ENCODE results near the gene NRARP.
"Not testable (repeated sequence)": the region's sequence is repeated elsewhere in the genome, so short reads cannot be mapped to it uniquely, and the experiment has no call there.

Gene NRARP

DNA sequence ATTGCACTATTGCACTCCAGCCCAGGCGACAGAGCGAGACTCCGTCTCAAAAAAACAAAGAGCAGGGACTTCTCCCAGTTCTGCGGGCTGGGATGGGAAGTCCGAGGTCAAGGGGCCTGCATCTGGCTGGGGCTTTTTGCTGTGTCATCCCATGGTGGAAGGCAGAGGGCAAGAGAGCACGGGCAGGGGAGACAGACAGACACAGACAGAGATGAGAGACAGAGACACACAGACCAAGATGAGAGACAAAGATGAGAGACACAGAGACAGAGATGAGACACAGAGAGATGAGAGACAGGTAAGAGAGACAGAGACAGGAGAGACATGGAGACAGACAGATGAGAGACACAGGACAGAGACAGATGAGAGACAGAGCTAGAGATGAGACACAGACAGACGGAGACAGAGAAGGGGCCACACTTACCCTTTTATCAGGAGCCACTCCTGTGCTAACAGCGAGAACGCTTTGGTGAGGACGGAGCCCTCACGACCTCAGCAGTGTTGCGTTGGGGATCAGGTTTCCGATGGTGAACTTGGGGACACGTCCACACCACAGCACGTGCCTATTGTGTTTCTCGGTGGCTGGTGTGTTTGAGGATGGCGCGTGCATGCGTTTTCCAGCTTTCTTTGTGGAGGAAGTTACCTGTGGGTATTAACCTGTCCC lies 33.4 kb downstream of the NRARP start:
- no peak overlapping the region for H3K4me3 ChIP-seq (ENCODE audit: low read depth, low read length)
- no peak for DNase-seq (ENCODE audit: low read depth)

DNA sequence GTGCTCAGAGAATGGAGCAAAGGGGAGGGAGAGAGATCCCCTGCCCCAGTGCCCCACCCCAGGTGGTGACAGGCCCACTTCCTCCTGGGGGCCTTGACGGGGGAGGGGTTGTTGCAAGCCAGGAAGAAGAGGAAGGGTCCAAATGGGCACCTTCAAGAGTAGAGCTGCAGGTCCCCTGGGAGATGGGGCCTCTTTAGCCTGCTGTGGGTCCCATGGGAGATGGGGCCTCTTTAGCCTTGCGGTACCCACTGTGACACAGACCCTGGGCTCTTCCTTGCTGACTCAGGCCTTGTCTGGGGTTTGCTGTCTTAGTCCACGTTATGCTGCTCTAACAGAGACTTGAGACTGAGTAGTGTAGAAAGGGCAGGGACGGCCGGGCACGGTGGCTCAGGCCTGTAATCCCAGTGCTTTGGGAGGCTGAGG lies 34.1 kb downstream of the NRARP start:
- no peak overlapping the region for H3K4me3 ChIP-seq (ENCODE audit: low read depth, low read length)
- DNase-seq (ENCODE audit: low read depth): no peak

DNA sequence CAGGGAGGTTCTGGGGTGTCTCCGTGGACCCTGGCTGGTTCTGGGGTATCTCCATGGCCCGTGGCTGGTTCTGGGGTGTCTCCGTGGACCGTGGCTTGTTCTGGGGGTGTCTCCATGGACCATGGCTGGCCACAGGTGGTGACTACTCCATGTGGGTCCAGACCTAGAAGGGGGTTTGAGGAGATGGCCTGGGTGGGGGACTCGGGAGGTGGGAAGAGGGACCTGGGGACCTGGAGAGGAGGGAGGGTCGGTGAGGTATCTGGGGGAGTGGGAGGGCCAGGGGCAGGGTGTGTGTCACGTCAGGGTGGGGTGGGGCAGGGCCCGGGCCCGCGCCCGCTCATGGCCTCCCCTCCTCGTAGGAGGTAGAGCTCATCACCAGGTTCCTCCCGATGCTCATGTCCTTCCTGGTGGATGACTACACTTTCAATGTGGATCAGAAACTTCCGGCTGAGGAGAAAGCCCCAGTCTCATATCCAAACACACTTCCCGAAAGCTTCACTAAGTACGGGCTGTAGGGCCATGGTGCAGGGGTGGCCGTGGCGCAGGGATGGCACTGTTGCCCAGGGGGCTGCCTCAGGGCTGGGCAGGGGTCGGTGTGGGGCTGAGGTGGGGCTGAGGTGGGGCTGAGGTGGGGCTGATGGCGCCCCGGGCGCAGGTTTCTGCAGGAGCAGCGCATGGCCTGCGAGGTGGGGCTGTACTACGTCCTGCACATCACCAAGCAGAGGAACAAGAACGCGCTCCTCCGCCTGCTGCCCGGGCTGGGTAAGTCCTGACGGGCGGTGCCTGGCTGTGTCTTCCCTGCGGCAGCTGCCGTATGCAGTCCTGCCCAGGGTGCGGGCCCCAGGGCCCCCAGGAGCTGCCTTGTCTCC lies 35.3 kb downstream of the NRARP start:
- H3K4me3 ChIP-seq (ENCODE audit: low read depth, low read length): no peak overlapping the region

DNA sequence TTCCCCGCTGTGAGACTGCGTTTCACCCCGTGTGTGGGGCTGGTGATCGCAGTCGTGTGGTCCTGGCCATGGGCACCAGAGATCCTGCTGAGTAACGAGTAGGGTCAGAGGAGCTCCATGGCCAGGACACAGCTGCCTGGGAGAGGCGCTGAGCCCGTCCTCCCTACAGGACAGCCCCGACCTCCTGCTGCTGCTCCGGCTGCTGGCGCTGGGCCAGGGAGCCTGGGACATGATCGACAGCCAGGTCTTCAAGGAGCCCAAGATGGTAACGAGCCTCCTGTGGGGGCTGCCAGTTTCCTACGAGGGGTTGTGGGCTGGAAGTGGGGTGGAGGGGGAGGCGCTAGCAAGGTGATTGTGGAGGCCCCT lies 35.9 kb downstream of the NRARP start:
- DNase-seq (ENCODE audit: low read depth): no peak
- H3K4me3 ChIP-seq (ENCODE audit: low read depth, low read length): no peak overlapping the region

More for the DNA sequence above, 35.3 kb downstream of the NRARP start:
- DNase-seq (ENCODE audit: low read depth): no peak

DNA sequence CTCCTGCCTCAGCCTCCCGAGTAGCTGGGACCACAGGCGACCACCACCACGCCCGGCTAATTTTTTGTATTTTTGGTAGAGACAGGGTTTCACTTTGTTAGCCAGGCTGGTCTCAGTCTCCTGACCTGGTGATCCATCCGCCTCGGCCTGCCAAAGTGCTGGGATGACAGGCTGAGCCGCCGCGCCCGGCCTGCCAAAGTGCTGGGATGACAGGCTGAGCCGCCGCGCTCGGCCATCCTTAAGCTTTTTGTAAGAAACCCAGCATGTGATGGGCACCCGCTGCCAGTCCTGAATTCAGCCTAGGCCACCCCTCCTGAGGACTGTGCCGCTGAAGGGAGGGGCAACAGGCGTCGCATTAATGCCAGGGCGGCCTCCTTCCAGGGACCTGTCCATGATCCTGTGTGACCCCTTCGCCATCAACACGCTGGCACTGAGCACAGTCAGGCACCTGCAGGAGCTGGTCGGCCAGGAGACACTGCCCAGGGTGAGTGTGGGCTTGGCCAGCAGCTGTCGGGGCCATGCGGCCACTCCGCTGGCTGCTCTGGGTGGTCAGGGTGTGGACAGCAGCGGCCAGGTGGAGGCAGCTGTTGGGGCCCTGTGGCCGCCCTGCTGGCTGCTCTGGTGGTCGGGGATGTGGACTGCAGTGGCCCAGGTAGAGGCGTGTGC lies 36.4 kb downstream of the NRARP start:
- no peak for DNase-seq (ENCODE audit: low read depth)
- H3K4me3 ChIP-seq (ENCODE audit: low read depth, low read length): no peak overlapping the region

DNA sequence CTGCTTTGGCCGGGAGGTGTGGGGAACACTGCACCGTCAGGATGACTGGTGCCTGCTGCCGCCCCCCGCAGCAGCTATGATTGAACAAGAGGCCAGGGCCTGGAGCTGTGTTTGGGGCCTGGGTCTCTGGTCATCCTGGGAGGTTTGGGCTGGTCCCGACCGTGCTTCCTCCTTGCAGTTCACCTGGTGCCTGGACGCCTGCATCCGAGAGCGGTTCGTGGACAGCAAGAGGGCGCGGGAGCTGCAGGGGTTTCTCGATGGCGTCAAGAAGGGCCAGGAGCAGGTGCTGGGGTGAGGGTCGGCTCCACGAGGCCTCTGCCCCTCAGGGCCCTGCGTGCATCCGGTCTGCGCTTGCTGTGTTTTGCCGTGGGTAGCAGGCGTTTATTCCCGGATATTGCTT lies 38.0 kb downstream of the NRARP start:
- H3K4me3 ChIP-seq (ENCODE audit: low read depth, low read length): no peak overlapping the region
- no peak for DNase-seq (ENCODE audit: low read depth)

DNA sequence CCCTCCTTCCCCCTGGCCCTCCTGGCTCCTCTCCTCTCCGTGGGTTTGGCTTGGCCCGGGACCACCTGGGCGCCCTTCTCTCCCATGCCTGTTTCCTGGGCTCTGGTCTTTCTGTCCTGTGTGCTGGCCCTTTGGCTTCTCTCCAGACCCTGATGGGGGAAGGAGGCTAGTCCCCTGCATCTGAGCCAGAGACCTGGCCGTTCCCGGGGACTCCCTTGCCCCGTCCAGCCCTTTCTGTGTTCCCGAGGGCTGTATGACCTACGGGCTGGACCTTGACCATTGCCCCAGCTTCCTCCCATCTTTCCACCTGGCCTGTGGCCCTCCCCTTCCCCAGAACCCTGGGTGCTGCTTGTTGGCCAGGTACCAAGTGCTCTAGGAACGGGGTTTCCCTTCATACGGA lies 38.6 kb downstream of the NRARP start:
- no peak overlapping the region for H3K4me3 ChIP-seq (ENCODE audit: low read depth, low read length)
- DNase-seq (ENCODE audit: low read depth): no peak

DNA sequence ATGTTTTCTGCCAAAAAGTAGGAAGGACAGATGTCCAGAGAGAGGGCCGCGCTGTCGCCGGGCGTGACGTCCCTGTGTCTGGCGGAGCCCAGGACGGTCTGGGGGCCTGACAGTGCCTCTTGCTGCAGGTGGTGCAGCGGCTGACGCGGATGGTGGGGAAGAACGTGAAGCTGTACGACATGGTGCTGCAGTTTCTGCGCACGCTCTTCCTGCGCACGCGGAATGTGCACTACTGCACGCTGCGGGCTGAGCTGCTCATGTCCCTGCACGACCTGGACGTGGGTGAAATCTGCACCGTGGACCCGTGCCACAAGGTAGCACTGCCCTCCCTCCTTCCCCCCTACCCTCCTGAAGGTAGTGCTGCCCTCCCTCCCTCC lies 39.2 kb downstream of the NRARP start:
- H3K4me3 ChIP-seq (ENCODE audit: low read depth, low read length): no peak overlapping the region
- DNase-seq (ENCODE audit: low read depth): no peak

DNA sequence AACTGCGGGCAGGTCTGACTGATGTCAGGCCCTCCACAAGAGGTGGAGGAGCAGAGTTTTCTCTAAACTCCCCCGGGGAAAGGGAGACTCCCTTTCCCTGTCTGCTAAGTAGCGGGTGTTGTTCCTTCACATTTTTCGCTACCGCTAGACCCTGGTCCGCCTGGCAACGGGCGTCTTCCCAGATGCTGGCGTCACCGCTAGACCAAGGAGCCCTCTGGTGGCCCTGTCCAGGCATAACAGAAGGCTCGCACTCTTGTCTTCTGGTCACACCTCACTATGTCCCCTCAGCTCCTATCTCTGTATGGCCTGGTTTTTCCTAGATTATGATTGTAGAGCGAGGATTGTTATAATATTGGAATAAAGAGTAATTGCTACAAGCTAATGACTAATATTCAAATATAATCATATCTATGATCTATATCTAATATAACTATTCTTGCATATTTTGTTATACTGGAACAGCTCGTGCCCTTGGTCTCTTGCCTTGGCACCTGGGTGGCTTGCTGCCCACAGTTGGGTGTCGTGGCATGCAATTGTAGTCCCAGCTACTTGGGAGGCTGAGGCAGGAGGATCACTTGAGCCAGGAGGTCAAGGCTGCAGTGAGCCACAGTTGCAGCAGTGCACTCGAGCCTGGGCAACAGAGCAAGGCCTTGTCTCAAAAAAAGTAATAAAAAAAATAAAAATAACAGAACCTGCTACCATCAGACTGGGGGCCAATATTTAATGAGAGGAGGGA lies 39.7 kb downstream of the NRARP start:
- not testable (repeated sequence) for DNase-seq (ENCODE audit: low read depth); H3K4me3 ChIP-seq (ENCODE audit: low read depth, low read length)

DNA sequence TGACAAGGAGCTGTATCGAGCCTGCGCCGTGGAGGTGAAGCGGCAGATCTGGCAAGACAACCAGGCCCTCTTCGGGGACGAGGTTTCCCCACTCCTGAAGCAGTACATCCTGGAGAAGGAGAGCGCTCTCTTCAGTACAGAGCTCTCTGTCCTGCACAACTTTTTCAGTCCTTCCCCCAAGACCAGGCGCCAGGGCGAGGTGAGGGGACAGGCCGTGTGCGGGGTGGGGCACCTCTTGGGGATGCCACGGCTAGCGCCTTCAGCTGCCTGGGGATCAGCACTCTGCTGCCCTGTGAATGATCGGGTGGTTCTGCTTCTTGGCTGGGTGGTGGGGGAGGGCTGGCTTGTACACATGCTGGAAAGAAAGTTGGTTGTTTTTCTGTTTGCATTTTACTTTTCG lies 45.2 kb downstream of the NRARP start:
- H3K4me3 ChIP-seq (ENCODE audit: low read depth, low read length): no peak overlapping the region
- DNase-seq (ENCODE audit: low read depth): no peak

DNA sequence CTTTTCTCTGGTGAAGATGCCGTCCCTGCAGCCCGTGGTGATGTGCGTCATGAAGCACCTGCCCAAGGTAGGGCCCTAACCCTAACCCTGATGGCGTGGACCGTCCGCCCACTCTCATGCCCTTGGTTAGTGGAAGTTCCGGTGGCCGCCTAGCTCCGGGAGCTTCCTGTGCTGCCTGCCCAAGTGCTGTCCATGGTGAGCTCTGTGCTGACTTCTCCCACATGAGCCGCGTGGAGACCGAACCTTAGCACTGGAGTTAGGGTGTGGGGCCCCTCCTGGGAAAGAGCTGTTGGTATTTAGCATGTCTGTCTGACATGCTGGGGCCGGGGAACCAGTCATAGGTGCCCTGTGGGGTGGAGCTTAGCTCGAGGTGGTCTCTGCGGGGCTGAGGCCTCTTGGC lies 45.7 kb downstream of the NRARP start:
- H3K4me3 ChIP-seq (ENCODE audit: low read depth, low read length): peak overlapping the region; percentile 95
- DNase-seq (ENCODE audit: low read depth): no peak

DNA sequence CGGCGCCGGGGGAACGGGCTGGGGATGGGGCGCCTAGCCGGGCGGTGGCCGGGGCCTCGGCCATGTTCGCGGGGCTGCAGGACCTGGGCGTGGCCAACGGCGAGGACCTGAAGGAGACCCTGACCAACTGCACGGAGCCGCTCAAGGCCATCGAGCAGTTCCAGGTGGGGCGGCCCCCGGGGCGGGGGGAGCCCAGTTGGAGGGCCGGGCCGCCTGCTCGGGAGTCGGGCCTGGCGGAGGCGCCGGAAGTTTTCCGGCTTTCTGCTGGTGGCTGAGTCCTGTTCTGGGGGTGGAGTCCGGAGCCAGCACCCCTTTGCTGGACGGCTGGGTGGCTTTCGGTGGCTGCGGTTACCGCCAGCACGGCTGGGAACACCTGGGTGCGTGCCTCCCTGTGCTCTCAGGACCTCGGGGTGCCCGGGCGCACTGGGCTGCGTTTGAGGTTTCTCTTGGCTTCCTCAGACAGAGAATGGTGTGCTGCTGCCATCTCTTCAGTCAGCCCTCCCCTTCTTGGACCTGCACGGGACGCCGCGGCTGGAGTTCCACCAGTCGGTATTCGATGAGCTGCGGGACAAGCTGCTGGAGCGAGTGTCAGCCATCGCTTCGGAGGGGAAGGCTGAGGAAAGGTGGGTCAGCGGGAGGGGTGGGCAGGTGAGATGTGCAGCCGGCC lies 46.5 kb downstream of the NRARP start:
- DNase-seq (ENCODE audit: low read depth): no peak
- H3K4me3 ChIP-seq (ENCODE audit: low read depth, low read length): peak overlapping the region; percentile 95

DNA sequence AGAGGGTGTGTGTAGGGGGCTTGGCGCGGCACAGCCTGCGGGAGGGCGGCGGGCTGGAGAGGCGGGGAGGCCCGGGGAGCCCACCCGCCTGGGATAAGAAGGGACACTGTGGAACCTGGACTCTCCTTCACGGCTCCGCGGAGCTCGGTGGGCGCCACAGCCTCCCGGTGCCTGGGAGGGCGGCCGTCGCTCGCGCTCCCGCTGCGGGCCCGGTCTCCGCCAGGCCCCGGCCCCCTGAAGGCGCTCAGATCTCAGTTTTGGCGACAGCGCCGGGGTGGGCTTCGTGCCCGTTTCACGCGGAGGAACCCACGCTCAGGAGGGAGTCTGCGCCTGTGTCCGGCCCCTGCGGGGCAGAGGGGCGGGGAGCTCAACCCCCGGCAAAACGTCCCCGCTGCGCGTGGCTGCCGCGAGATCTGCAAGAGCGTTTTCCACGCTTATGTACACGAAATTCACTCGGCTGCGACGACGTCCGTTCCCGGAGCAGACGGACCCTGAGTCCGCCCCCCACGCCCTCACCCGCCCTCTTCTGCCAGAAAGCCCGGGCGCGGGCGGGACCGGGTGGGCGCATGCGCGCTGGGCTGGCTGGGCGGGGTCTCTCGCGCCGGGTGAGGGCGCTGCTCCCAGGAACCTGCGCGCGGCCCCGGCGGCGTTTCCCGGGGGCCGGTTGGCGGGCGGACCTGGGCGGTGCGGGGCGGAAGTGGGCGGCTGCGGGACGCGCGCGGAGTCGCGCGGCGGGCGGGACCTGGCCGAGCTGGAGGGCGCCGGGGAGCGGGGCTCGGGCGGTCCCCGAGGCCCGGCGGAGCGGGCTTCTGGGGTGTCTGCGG lies 47.2 kb downstream of the NRARP start, which contains the start of gene NELFB:
Gene NELFB (plus strand): TSS at position 704 of the 824 bp plus-strand sequence.
- H3K4me3 ChIP-seq (ENCODE audit: low read depth, low read length): peak within 1 kb of the TSS; percentile 95
- peak; percentile 41 for DNase-seq (ENCODE audit: low read depth)

DNA sequence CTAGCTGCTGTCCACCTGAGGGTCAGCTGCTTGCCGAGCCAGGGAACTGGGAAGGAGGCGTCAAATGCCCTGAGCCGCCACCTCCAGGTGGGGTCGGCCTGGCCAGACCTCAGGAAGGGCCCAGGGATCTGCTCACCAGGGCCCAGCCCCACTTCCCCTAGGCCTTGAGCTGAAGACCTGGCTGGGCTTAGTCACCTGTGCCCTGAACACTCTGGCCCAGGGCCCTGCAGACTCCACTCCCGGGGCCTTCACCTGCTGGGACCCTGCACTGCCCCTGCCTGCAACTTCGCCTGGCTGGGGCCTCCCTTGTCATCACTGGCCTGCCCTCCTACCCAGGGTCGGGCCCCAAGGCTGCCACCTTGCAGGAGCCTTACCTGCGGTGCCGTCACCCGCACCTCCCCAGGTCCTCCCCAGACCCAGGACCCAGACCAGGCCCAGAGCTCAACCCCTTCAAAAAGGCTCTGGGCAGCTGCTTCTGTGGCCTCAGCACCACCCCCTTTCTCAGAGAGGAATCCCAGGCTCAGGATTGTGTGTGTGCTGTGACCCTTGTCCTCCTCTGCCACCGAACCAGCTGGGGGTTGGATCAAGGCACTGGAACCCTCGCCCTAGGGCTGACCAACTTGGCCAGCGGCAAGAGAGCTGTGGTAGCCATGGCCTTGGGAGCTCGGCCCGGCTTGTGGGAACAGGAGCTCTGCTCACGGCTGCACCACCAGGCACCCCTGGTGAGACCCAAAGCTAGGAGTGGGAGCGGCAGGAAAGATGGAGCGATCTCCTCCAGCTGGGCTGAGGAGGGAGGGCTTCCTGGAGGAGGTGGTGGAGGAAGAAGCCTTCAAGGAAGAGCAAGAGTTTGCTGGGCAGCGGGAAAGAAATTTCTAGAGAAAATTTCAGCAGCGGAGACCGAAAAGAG lies 48.1 kb downstream of the NRARP start:
- DNase-seq (ENCODE audit: low read depth): no peak
- peak overlapping the region; percentile 86 for H3K4me3 ChIP-seq (ENCODE audit: low read depth, low read length)

DNA sequence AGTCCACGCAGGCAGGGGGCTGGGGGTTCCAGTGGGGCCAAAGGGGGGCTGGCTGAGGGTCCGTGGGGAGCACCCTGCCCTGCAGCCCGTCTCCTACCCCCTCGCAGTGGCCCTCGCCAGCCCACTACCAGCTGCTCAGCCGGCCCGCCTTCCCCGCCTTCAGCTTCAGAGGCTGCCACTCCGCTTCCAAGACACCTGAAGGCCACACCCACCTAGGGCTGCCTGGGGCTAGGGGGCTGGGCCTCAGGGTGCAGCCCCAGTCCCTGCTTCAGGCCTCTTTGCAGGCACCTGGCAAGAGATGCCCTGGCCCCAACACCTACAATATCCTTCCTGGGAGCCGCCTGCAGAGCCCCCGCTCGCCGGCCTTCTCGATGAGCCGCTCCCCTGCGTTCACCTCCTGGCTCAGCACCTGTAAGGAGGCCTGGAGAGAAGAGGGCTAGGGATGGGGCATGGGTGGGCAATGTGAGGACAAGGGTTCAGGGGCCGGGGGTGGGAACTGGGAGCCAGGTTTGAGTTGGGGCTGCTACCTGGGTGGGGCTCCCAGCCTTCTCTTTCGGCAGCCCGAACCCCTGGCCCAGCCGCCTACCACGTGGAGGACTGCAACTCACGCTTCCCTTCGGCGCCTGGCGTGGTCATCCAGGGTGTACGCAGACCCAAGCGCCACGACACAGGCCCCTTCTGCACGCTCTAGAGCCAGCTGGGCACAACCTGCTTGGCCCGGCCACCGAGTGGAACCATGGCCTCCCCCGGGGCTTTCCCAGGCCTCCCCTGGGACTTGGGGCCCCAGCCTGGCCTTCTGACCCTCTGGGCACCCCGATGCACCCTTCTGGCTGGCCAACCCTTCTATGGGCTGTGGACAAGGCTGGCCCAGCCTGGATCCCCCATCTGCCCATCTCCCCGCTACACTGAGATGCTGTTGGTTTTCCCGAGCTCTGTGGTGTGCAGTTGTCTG lies 49.2 kb downstream of the NRARP start:
- no peak overlapping the region for H3K4me3 ChIP-seq (ENCODE audit: low read depth, low read length)
- DNase-seq (ENCODE audit: low read depth): no peak

DNA sequence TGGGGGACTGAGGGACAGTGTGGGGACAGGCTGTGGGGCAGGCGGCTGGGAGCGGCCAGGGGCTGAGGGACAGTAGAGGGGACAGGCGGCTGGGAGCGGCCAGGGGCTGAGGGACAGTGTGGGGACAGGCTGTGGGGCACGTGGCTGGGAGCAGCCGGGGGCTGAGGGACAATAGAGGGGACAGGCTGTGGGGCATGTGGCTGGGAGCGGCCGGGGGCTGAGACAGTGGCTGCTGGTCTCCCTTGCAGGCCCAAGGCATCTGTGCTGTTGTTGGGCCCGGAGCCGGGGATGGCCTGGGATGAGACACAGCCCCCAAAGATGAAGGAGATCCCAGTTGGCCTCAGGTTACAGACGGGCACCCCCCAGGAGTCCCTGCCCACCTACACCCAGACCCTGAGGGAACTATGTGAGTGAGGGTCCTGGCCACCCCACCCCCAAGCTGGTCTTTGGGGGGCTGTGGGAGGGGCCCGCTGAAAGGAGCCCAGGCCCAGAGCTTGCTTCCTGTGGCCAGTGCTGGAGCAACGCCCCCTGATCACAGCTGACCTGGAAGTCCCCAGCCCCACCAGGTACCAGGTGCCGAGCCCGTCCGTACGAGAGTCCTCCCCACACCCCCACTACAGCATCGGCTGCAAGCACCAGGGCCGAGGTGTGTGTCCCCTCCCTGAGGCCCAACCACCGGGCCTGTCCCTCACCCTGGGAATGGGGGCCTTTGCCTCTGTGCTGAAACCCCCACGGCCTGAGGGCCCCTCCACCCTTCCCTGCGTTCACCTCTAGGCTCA lies 50.4 kb downstream of the NRARP start:
- DNase-seq (ENCODE audit: low read depth): no peak

More for the DNA sequence above, 50.4 kb downstream of the NRARP start:
- H3K4me3 ChIP-seq (ENCODE audit: low read depth, low read length): no peak overlapping the region
